Measurements from ENCODE around the gene LRRC8C.

The LRRC8C gene

DNA sequence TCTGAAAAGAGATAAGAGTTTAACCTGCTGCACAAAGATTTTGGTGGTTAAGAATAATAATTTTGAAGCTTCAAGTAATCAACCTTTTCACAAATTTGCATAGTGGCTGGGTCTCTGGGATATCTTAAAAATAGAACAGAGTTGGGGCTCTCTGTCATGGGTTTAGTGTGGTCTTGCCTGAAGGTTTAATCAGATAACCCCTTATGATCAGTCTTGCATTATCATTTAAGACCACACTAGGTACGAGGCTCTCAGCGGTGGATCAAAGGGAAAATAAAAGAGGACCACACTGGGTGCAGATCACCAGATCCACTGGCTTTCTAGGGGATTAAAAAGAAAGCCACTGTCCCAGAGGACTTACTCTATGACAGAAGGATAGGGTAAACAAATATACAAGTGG lies 19.5 kb downstream of the LRRC8C start:
- Histone ChIP-seq H3K79me2 (ENCODE audit: insufficient read depth, low read length) (no peaks in the 10 kb centered on the region), H3K27ac (ENCODE audit: low read depth, low read length) (no peak overlapping the region), H3K27me3 (ENCODE audit: low read length) (no peaks in the 10 kb centered on the region)

GRCh38 chr1:89657886-89658285 lies 25.0 kb downstream of the LRRC8C start:
- Histone ChIP-seq H3K9me3 (ENCODE audit: insufficient read depth, low read length) (no peaks in the 10 kb centered on the region), H4K20me1 (ENCODE audit: low read depth, low read length) (no peaks in the 10 kb centered on the region), H3K4me3 (ENCODE audit: insufficient read depth, low read length, poor library complexity, severe bottlenecking) (no peak overlapping the region), H3F3A (ENCODE audit: insufficient read depth) (no peaks in the 10 kb centered on the region), H3K9me2 (replicated peaks; ENCODE audit: insufficient read depth, low read length) (no peaks in the 10 kb centered on the region), H3K9ac (ENCODE audit: low read length) (no peak overlapping the region), H3K4me2 (ENCODE audit: low read depth, low read length, poor library complexity, severe bottlenecking) (no peak overlapping the region), H3K79me2 (ENCODE audit: insufficient read depth, low read length) (no peaks in the 10 kb centered on the region), H2AFZ (ENCODE audit: low read depth, low read length, severe bottlenecking) (no peak overlapping the region), H3K27me3 (ENCODE audit: low read length) (no peaks in the 10 kb centered on the region), H3K27ac (ENCODE audit: low read depth, low read length) (no peak overlapping the region), H3K36me3 (ENCODE audit: low read length) (no peaks in the 10 kb centered on the region)
- TF ChIP-seq EZH2phosphoT487 (conservative IDR thresholded peaks at IDR 0.05; ENCODE audit: low read length) (no peak), CTCF (IDR thresholded peaks at IDR 0.05; ENCODE audit: insufficient read depth, low read length, poor library complexity, severe bottlenecking) (no peak)

More for the DNA sequence above, 19.5 kb downstream of the LRRC8C start:
- H3K9ac ChIP-seq (ENCODE audit: low read length): no peak overlapping the region
- no peaks in the 10 kb centered on the region for H3F3A ChIP-seq (ENCODE audit: insufficient read depth)
- H3K9me3 ChIP-seq (ENCODE audit: insufficient read depth, low read length): no peaks in the 10 kb centered on the region
- no peaks in the 10 kb centered on the region for H3K36me3 ChIP-seq (ENCODE audit: low read length)
- H4K20me1 ChIP-seq (ENCODE audit: low read depth, low read length): no peaks in the 10 kb centered on the region
- H3K9me2 ChIP-seq (replicated peaks; ENCODE audit: insufficient read depth, low read length): no peaks in the 10 kb centered on the region
- H2AFZ ChIP-seq (ENCODE audit: low read depth, low read length, severe bottlenecking): no peak overlapping the region
- TF ChIP-seq CTCF (IDR thresholded peaks at IDR 0.05; ENCODE audit: insufficient read depth, low read length, poor library complexity, severe bottlenecking) (no peak), EZH2phosphoT487 (conservative IDR thresholded peaks at IDR 0.05; ENCODE audit: low read length) (no peak)
- H3K4me3 ChIP-seq (ENCODE audit: insufficient read depth, low read length, poor library complexity, severe bottlenecking): no peak overlapping the region
- H3K4me2 ChIP-seq (ENCODE audit: low read depth, low read length, poor library complexity, severe bottlenecking): no peak overlapping the region

GRCh38 chr1:89659322-89660081 lies 26.6 kb downstream of the LRRC8C start:
- H3K4me2 ChIP-seq (ENCODE audit: low read depth, low read length, poor library complexity, severe bottlenecking): no peak overlapping the region
- H3K9me2 ChIP-seq (replicated peaks; ENCODE audit: insufficient read depth, low read length): no peaks in the 10 kb centered on the region
- no peaks in the 10 kb centered on the region for H3F3A ChIP-seq (ENCODE audit: insufficient read depth)
- no peaks in the 10 kb centered on the region for H3K27me3 ChIP-seq (ENCODE audit: low read length)
- no peaks in the 10 kb centered on the region for H3K79me2 ChIP-seq (ENCODE audit: insufficient read depth, low read length)
- H3K27ac ChIP-seq (ENCODE audit: low read depth, low read length): no peak overlapping the region
- H3K4me3 ChIP-seq (ENCODE audit: insufficient read depth, low read length, poor library complexity, severe bottlenecking): no peak overlapping the region
- H2AFZ ChIP-seq (ENCODE audit: low read depth, low read length, severe bottlenecking): no peak overlapping the region
- H3K36me3 ChIP-seq (ENCODE audit: low read length): no peaks in the 10 kb centered on the region
- H4K20me1 ChIP-seq (ENCODE audit: low read depth, low read length): no peaks in the 10 kb centered on the region
- TF ChIP-seq EZH2phosphoT487 (conservative IDR thresholded peaks at IDR 0.05; ENCODE audit: low read length): no peak
- no peak for TF ChIP-seq CTCF (IDR thresholded peaks at IDR 0.05; ENCODE audit: insufficient read depth, low read length, poor library complexity, severe bottlenecking)
- H3K9ac ChIP-seq (ENCODE audit: low read length): no peak overlapping the region
- no peaks in the 10 kb centered on the region for H3K9me3 ChIP-seq (ENCODE audit: insufficient read depth, low read length)
